Neuronal stem cell (in vitro differentiated cells): Measurements from ENCODE around the gene ZNF76.
"Not testable (repeated sequence)": the region's sequence is repeated elsewhere in the genome, so short reads cannot be mapped to it uniquely, and the experiment has no call there.

Experiments used
- DNase-seq: peaks from one replicate; pipeline ENCODE4 v3.0.0-alpha.2; 2013; ENCODE audit warnings: low spot score
- H2AFZ ChIP-seq: one replicate; pipeline ENCODE4 v1.6.1; 2013; ENCODE audit warnings: mild to moderate bottlenecking, low read length, inconsistent platforms
- H2AK5ac ChIP-seq: 2 replicates; pipeline ENCODE4 v1.6.1; 2013; ENCODE audit warnings: low read depth, mild to moderate bottlenecking, inconsistent platforms, low read length, moderate library complexity, mixed read lengths
- H2BK120ac ChIP-seq: 2 replicates; pipeline ENCODE4 v1.6.1; 2013; ENCODE audit warnings: low read depth, mild to moderate bottlenecking, inconsistent platforms, low read length, moderate library complexity, mixed read lengths
- H2BK12ac ChIP-seq: one replicate; pipeline ENCODE4 v1.6.1; 2013; ENCODE audit warnings: low read length, inconsistent platforms
- H2BK15ac ChIP-seq: 2 replicates; pipeline ENCODE4 v1.6.1; 2013; ENCODE audit warnings: mild to moderate bottlenecking, low read length, inconsistent platforms, mixed read lengths
- H2BK5ac ChIP-seq: one replicate; pipeline ENCODE4 v1.6.1; 2013; ENCODE audit warnings: inconsistent platforms, mild to moderate bottlenecking, low read length, moderate library complexity
- H3K14ac ChIP-seq: one replicate; pipeline ENCODE4 v1.6.1; 2013; ENCODE audit warnings: low read length, inconsistent platforms
- H3K18ac ChIP-seq: 2 replicates; pipeline ENCODE4 v1.6.1; 2013; ENCODE audit warnings: low read length, inconsistent platforms
- H3K23ac ChIP-seq: 2 replicates; pipeline ENCODE4 v1.6.1; 2013; ENCODE audit warnings: low read depth, mild to moderate bottlenecking, mixed read lengths, low read length, inconsistent platforms; ENCODE audit not compliant: poor library complexity
- H3K27ac ChIP-seq: replicated peaks from 3 replicates; pipeline ENCODE4 v1.5.1; 2013; ENCODE audit warnings: low read length, inconsistent platforms
- H3K27me3 ChIP-seq, 3 experiments: 2 replicates each; pipeline ENCODE4 v1.6.1; 2013; ENCODE audit warnings: low read length in 3 of 3, mild to moderate bottlenecking in 2 of 3, inconsistent platforms in 1 of 3, low read depth in 1 of 3, mixed read lengths in 1 of 3, moderate library complexity in 1 of 3; ENCODE audit not compliant: control insufficient read depth in 3 of 3, insufficient read depth in 3 of 3
- H3K36me3 ChIP-seq, 2 donors: replicated peaks in 1 of 2; 2 replicates each; pipeline ENCODE4 v1.6.1; 2013; ENCODE audit warnings: low read length in 2 of 2; ENCODE audit not compliant: control insufficient read depth in 2 of 2, insufficient read depth in 2 of 2
- H3K4ac ChIP-seq: 2 replicates; pipeline ENCODE4 v1.6.1; 2013; ENCODE audit warnings: inconsistent platforms, mild to moderate bottlenecking, low read length, moderate library complexity
- H3K4me1 ChIP-seq, 2 donors: 1 replicate in 1 of 2; 2 replicates in 1 of 2; pipeline ENCODE4 v1.6.1; 2013; ENCODE audit warnings: low read length in 2 of 2, low read depth in 1 of 2; ENCODE audit not compliant: control insufficient read depth in 2 of 2, insufficient read depth in 1 of 2
- H3K4me2 ChIP-seq: one replicate; pipeline ENCODE4 v1.6.1; 2013; ENCODE audit warnings: mild to moderate bottlenecking, low read length, inconsistent platforms; ENCODE audit not compliant: insufficient read depth, poor library complexity, severe bottlenecking
- H3K4me3 ChIP-seq, 2 donors: 2 replicates each; pipeline ENCODE4 v1.5.1; 2013; ENCODE audit warnings: low read length in 2 of 2, mild to moderate bottlenecking in 2 of 2, inconsistent platforms in 1 of 2, moderate library complexity in 1 of 2
- H3K79me1 ChIP-seq: one replicate; pipeline ENCODE4 v1.6.1; 2013; ENCODE audit warnings: low read depth, mild to moderate bottlenecking, inconsistent platforms, low read length, moderate library complexity
- H3K9ac ChIP-seq: one replicate; pipeline ENCODE4 v1.6.1; 2013; ENCODE audit warnings: mild to moderate bottlenecking, low read depth, low read length, inconsistent platforms; ENCODE audit not compliant: poor library complexity
- H3K9me3 ChIP-seq, 2 donors: replicated peaks in 1 of 2; 2 replicates each; pipeline versions ENCODE3 to v1.6.1; 2013; ENCODE audit warnings: low read length in 2 of 2, mild to moderate bottlenecking in 2 of 2, inconsistent platforms in 1 of 2, low read depth in 1 of 2, mixed read lengths in 1 of 2, moderate library complexity in 1 of 2; ENCODE audit not compliant: control insufficient read depth in 2 of 2, insufficient read depth in 1 of 2
- H4K8ac ChIP-seq: one replicate; pipeline ENCODE4 v1.6.1; 2013; ENCODE audit warnings: low read depth, mild to moderate bottlenecking, inconsistent platforms, low read length, moderate library complexity
- H4K91ac ChIP-seq: one replicate; pipeline ENCODE4 v1.6.1; 2013; ENCODE audit warnings: low read length, low read depth, mild to moderate bottlenecking, inconsistent platforms; ENCODE audit not compliant: poor library complexity
- WGBS, 2 donors: extraction: QIAGEN DNeasy Blood & Tissue Kit; methylation state at CpG; one replicate each; pipeline ENCODE4 v1.1.7; 2013; ENCODE audit warnings: missing lambda C conversion rate in 2 of 2, mixed read lengths in 1 of 2; ENCODE audit not compliant: insufficient read length in 2 of 2, insufficient replicate concordance in 1 of 2; ENCODE audit errors: extremely low coverage in 2 of 2; 5-methylcytosine and 5-hydroxymethylcytosine counted together

ZNF76 gene

GRCh38 chr6:35327349-35328027 lies 68.0 kb downstream of the ZNF76 start:
- Histone ChIP-seq H3K9ac (no peak overlapping the region), H3K23ac (no peak overlapping the region), H2BK120ac (no peak overlapping the region), H3K27me3 (no peaks in the 10 kb centered on the region), H4K91ac (no peak overlapping the region), H3K4me1 (no peaks in the 10 kb centered on the region), H3K9me3 (peaks cover 0 to 12% of the 10 kb centered on the region in 2 donors), H3K18ac (no peak overlapping the region), H3K79me1 (no peaks in the 10 kb centered on the region), H3K4me2 (no peak overlapping the region), H3K4ac (no peak overlapping the region), H3K36me3 (no peaks in the 10 kb centered on the region), H3K4me3 (no peak overlapping the region), H3K14ac (no peak overlapping the region), H3K27ac (no peak overlapping the region), H4K8ac (no peak overlapping the region), H2BK12ac (no peak overlapping the region), H2BK15ac (no peak overlapping the region), H2AFZ (peak overlapping the region; percentile 69), H2BK5ac (no peak overlapping the region), H2AK5ac (no peak overlapping the region)
- no CpG with 5 or more reads among the region's 7 CpGs for WGBS, 2 donors
- no peak for DNase-seq

DNA sequence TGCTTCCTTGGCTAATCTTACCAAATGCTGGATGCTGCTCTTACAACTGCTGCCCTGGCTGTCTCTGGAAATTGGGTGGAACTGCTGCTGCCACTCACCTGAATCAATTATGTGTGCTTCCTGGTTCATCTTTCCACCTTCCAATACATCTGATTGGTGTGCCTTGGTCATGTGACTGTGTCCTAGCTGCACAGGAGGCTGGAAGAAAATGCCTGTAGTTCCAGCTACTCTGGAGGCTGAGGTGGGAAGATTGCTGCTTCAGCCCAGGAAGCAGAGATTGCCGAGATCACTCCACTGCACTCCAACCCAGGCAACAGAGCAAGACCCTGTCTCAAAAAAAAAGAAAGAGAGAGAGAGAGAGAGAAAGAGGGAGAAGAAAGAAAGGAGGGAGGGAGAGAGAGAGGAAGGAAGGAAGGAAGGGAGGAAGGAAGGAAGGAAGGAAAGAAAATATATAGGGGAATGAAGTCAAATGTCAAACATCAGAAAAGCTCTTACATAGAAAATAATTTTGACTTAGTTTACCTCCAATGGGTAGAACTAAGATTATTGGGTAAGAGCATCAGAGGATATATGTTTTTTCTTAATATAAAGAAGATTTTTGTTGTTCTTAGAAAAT lies 68.7 kb downstream of the ZNF76 start:
- Histone ChIP-seq H3K36me3 (no peaks in the 10 kb centered on the region), H2BK12ac (no peak overlapping the region)
- WGBS, 2 donors = no CpG with 5 or more reads among the region's 1 CpG

DNA sequence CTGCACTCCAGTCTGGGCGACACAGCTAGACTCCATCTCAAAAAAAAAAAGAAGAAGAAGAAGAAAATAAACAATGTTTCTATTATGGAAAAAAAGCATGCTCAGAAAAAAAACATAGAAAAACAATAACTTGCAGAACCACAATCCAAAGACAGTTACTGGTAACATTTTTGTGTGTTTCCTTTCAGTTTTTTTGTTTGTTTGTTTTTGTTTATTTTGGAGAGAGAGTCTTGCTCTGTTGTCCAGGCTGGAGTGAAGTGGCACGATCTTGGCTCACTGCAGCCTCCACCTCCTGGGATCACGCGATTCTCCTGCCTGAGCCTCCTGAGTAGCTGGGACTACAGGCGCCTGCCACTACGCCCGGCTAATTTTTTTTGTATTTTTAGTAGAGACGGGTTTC lies 69.4 kb downstream of the ZNF76 start:
- H3K9ac ChIP-seq, H2AK5ac ChIP-seq, H3K79me1 ChIP-seq, H4K8ac ChIP-seq, H3K27me3 ChIP-seq, H3K4me2 ChIP-seq, H4K91ac ChIP-seq, H2BK15ac ChIP-seq, H3K4me3 ChIP-seq, H3K4me1 ChIP-seq, H3K14ac ChIP-seq, H3K27ac ChIP-seq, H2BK120ac ChIP-seq, H3K4ac ChIP-seq, H3K23ac ChIP-seq, H2BK5ac ChIP-seq, H2AFZ ChIP-seq, H3K36me3 ChIP-seq, DNase-seq, H2BK12ac ChIP-seq, H3K18ac ChIP-seq: not testable (repeated sequence)
- peaks cover 0 to 12% of the 10 kb centered on the region in 2 donors for H3K9me3 ChIP-seq
- WGBS, 2 donors = no CpG with 5 or more reads among the region's 8 CpGs

More for the DNA sequence above, 68.7 kb downstream of the ZNF76 start:
- Histone ChIP-seq H3K4ac (no peak overlapping the region), H2AFZ (peak overlapping the region; percentile 69), H3K14ac (no peak overlapping the region), H3K4me1 (no peaks in the 10 kb centered on the region), H3K79me1 (no peaks in the 10 kb centered on the region), H4K8ac (no peak overlapping the region), H3K4me2 (no peak overlapping the region), H2AK5ac (no peak overlapping the region), H3K27me3 (no peaks in the 10 kb centered on the region), H3K27ac (no peak overlapping the region), H4K91ac (no peak overlapping the region), H2BK15ac (no peak overlapping the region), H2BK120ac (no peak overlapping the region), H2BK5ac (no peak overlapping the region), H3K9ac (no peak overlapping the region), H3K18ac (no peak overlapping the region), H3K4me3 (no peak overlapping the region), H3K9me3 (peaks cover 0 to 12% of the 10 kb centered on the region in 2 donors), H3K23ac (no peak overlapping the region)
- no peak for DNase-seq

- no peak overlapping the region for H3K27ac ChIP-seq
- H3K36me3 ChIP-seq = no peaks in the 10 kb centered on the region
- H2BK5ac ChIP-seq = no peak overlapping the region
- no peak overlapping the region for H2BK15ac ChIP-seq
- no peak overlapping the region for H2AFZ ChIP-seq
- no CpG with 5 or more reads among the region's 9 CpGs for WGBS, 2 donors
- H3K14ac ChIP-seq = no peak overlapping the region
- H4K8ac ChIP-seq = no peak overlapping the region
- DNase-seq = no peak
- H3K79me1 ChIP-seq = no peaks in the 10 kb centered on the region
- H3K4me1 ChIP-seq = no peaks in the 10 kb centered on the region
- H3K9me3 ChIP-seq = peaks cover 0 to 12% of the 10 kb centered on the region in 2 donors
- no peak overlapping the region for H3K4me3 ChIP-seq
- no peak overlapping the region for H3K4ac ChIP-seq
- no peak overlapping the region for H3K4me2 ChIP-seq
- H2BK120ac ChIP-seq = no peak overlapping the region
- no peak overlapping the region for H2AK5ac ChIP-seq
- H3K23ac ChIP-seq = no peak overlapping the region
- no peak overlapping the region for H4K91ac ChIP-seq
- no peak overlapping the region for H3K18ac ChIP-seq
- no peak overlapping the region for H3K9ac ChIP-seq
- no peak overlapping the region for H2BK12ac ChIP-seq
- H3K27me3 ChIP-seq = no peaks in the 10 kb centered on the region
Measured at GRCh38 chr6:35330541-35331119, 71.1 kb downstream of the ZNF76 start.
